Osteocyte (in vitro differentiated cells): ENCODE measurements around the gene DISP3. TPM values are rescaled to one million over a fixed set of nuclear protein-coding genes. Genes with fewer than 3 reads are reported as not detected.

Experiments used
- DNase-seq: peaks from one replicate; pipeline ENCODE4 v3.0.0; 2021; ENCODE audit warnings: mixed read lengths; ENCODE audit not compliant: unreplicated experiment; ENCODE audit errors: extremely low spot score
- H3K27ac Mint-ChIP-seq: one replicate; pipeline ENCODE4 v1.8.0; 2021; ENCODE audit warnings: mild to moderate bottlenecking, mixed read lengths; ENCODE audit not compliant: unreplicated experiment
- H3K27me3 Mint-ChIP-seq: one replicate; pipeline ENCODE4 v1.8.0; 2021; ENCODE audit warnings: mixed read lengths; ENCODE audit not compliant: unreplicated experiment
- H3K36me3 Mint-ChIP-seq: one replicate; pipeline ENCODE4 v1.8.0; 2021; ENCODE audit warnings: mixed read lengths; ENCODE audit not compliant: unreplicated experiment
- H3K4me1 Mint-ChIP-seq: one replicate; pipeline ENCODE4 v1.8.0; 2021; ENCODE audit warnings: mixed read lengths; ENCODE audit not compliant: unreplicated experiment
- H3K4me3 Mint-ChIP-seq: one replicate; pipeline ENCODE4 v1.8.0; 2021; ENCODE audit warnings: mild to moderate bottlenecking, moderate library complexity, mixed read lengths; ENCODE audit not compliant: unreplicated experiment
- H3K9me3 Mint-ChIP-seq: one replicate; pipeline ENCODE4 v1.8.0; 2021; ENCODE audit warnings: mixed read lengths; ENCODE audit not compliant: unreplicated experiment
- total RNA-seq: library from RNA; stranded (reverse); gene quantifications from 2 replicates; pipeline ENCODE4 v1.2.1, GENCODE V29; 2021
- TF ChIP-seq, protein P1 (sequence below): fragments of 200-600 bp; sonication (generic); IDR thresholded peaks from 2 replicates; pipeline ENCODE4 v1.5.0; 2021; ENCODE audit warnings: antibody characterized with exemption, mild to moderate bottlenecking, moderate library complexity

DISP3 gene
- total RNA-seq, 1 donor from 2014 or later = 0.43 TPM

GRCh38 chr1:11559591-11559970 lies 80.6 kb downstream of the DISP3 start:
- no peak for DNase-seq
- TF ChIP-seq, protein P1, sequence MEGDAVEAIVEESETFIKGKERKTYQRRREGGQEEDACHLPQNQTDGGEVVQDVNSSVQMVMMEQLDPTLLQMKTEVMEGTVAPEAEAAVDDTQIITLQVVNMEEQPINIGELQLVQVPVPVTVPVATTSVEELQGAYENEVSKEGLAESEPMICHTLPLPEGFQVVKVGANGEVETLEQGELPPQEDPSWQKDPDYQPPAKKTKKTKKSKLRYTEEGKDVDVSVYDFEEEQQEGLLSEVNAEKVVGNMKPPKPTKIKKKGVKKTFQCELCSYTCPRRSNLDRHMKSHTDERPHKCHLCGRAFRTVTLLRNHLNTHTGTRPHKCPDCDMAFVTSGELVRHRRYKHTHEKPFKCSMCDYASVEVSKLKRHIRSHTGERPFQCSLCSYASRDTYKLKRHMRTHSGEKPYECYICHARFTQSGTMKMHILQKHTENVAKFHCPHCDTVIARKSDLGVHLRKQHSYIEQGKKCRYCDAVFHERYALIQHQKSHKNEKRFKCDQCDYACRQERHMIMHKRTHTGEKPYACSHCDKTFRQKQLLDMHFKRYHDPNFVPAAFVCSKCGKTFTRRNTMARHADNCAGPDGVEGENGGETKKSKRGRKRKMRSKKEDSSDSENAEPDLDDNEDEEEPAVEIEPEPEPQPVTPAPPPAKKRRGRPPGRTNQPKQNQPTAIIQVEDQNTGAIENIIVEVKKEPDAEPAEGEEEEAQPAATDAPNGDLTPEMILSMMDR = no peak
- Mint-ChIP-seq H3K36me3 (no peaks in the 10 kb centered on the region), H3K9me3 (no peaks in the 10 kb centered on the region), H3K27me3 (peaks cover 20% of the 10 kb centered on the region), H3K27ac (no peak overlapping the region), H3K4me3 (no peak overlapping the region), H3K4me1 (no peaks in the 10 kb centered on the region)

GRCh38 chr1:11560061-11560460 lies 81.1 kb downstream of the DISP3 start:
- Mint-ChIP-seq H3K9me3 (no peaks in the 10 kb centered on the region), H3K4me3 (no peak overlapping the region), H3K27me3 (peaks cover 20% of the 10 kb centered on the region), H3K36me3 (no peaks in the 10 kb centered on the region), H3K4me1 (no peaks in the 10 kb centered on the region), H3K27ac (no peak overlapping the region)
- TF ChIP-seq, protein P1 = no peak
- no peak for DNase-seq

- H3K4me1 Mint-ChIP-seq = no peaks in the 10 kb centered on the region
- DNase-seq = no peak
- H3K9me3 Mint-ChIP-seq = no peaks in the 10 kb centered on the region
- H3K4me3 Mint-ChIP-seq = no peak overlapping the region
- no peaks in the 10 kb centered on the region for H3K36me3 Mint-ChIP-seq
- TF ChIP-seq, protein P1 = no peak
- peaks cover 21% of the 10 kb centered on the region for H3K27me3 Mint-ChIP-seq
- H3K27ac Mint-ChIP-seq = no peak overlapping the region
Observed at GRCh38 chr1:11561740-11562139, 82.8 kb downstream of the DISP3 start.

- TF ChIP-seq, protein P1 = no peak
- no peaks in the 10 kb centered on the region for H3K9me3 Mint-ChIP-seq
- no peak for DNase-seq
- no peaks in the 10 kb centered on the region for H3K4me1 Mint-ChIP-seq
- no peak overlapping the region for H3K4me3 Mint-ChIP-seq
- H3K27me3 Mint-ChIP-seq = peaks cover 19% of the 10 kb centered on the region
- H3K27ac Mint-ChIP-seq = no peak overlapping the region
- no peaks in the 10 kb centered on the region for H3K36me3 Mint-ChIP-seq
Observed at GRCh38 chr1:11562664-11563063, 83.7 kb downstream of the DISP3 start.

DNA sequence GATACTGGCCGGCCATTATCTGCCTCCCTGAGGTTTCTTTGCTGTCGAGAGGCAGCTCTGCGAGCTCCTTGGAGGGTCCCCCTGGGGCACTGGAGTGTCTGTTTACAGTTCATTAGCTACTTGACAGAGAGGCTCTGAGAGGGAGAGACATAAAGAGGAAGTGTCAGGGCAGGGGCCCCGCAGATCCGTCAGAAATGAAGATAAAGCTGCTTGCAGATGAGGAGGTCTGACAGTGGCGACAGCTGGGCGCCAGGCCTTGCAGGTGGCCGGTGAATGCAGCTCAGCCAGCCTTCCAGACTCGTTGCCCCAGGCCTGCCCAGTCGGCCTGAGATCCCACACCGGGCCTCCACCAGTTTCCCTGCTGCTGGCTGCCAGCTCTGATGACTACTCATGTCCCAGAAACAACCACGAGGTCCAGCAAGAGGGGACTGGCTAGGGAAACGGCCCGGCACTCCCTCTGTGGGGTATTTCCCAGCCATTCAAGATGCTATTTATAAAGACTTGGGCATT lies 84.7 kb downstream of the DISP3 start:
- TF ChIP-seq, protein P1 = no peak
- H3K4me1 Mint-ChIP-seq = no peaks in the 10 kb centered on the region
- DNase-seq = no peak
- peaks cover 11% of the 10 kb centered on the region for H3K27me3 Mint-ChIP-seq
- no peak overlapping the region for H3K27ac Mint-ChIP-seq
- H3K9me3 Mint-ChIP-seq = no peaks in the 10 kb centered on the region
- no peak overlapping the region for H3K4me3 Mint-ChIP-seq
- H3K36me3 Mint-ChIP-seq = no peaks in the 10 kb centered on the region
